Tibial nerve (tissue), 4 donors: ENCODE measurements around the gene ABLIM2.

Experiments used
- EP300 ChIP-seq, 2 donors: sonication (generic); formaldehyde crosslinking; IDR thresholded peaks; one replicate each; pipeline ENCODE4 v1.6.1; 2017; ENCODE audit warnings: antibody characterized with exemption in 2 of 2, mild to moderate bottlenecking in 1 of 2
- TF ChIP-seq, protein P1 (sequence below), 5 experiments: fragments of 200-600 bp in 3 of 5; fragments of 450-650 bp in 2 of 5; sonication (generic) in 3 of 5; IDR thresholded peaks; one replicate each; pipeline ENCODE4 v1.5.1; 2016 to 2019; ENCODE audit warnings: antibody characterized with exemption in 5 of 5, mild to moderate bottlenecking in 3 of 5, moderate library complexity in 2 of 5

DNA sequence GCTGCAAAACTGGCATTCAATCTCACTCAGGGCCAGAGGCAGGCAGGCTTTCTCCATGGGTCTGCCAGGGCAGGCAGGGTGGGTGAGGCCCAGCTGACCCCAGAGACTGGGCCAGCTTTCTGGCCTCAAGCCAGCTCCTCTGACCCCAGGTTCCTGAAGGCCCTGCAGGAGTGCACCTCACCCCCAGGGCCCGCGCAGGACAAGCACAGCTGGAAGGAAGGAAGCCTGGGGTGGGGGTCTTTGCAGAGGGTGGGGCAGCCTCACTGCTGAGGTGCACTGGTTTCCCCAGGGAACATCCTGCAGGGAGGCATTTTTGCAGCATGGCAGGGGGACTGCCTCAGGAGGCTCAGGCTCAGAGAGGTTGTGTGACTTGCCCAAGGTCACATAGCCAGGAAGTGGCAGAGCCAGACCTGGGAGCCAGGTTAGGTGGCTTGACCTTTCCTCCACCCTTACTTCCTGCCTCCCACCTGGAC lies 187.4 kb downstream of the ABLIM2 start:
- TF ChIP-seq, protein P1, sequence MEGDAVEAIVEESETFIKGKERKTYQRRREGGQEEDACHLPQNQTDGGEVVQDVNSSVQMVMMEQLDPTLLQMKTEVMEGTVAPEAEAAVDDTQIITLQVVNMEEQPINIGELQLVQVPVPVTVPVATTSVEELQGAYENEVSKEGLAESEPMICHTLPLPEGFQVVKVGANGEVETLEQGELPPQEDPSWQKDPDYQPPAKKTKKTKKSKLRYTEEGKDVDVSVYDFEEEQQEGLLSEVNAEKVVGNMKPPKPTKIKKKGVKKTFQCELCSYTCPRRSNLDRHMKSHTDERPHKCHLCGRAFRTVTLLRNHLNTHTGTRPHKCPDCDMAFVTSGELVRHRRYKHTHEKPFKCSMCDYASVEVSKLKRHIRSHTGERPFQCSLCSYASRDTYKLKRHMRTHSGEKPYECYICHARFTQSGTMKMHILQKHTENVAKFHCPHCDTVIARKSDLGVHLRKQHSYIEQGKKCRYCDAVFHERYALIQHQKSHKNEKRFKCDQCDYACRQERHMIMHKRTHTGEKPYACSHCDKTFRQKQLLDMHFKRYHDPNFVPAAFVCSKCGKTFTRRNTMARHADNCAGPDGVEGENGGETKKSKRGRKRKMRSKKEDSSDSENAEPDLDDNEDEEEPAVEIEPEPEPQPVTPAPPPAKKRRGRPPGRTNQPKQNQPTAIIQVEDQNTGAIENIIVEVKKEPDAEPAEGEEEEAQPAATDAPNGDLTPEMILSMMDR (IDR thresholded peaks at IDR 0.05), result no peak
- TF ChIP-seq EP300 (IDR thresholded peaks at IDR 0.05), result no peak
